Liver (tissue), 9 donors: ENCODE data around the gene THEM4. TPM values are rescaled to one million over a fixed set of nuclear protein-coding genes. Genes with fewer than 3 reads are reported as not detected.

Experiments
- DNase-seq: peaks from one replicate; pipeline ENCODE4 v3.0.0-alpha.2; 2017; ENCODE audit warnings: low spot score
- H3K27ac ChIP-seq, 2 donors: one replicate each; pipeline ENCODE4 v1.7.0; 2013; ENCODE audit warnings: inconsistent platforms in 2 of 2, low read length in 2 of 2, control low read depth in 1 of 2, low read depth in 1 of 2, mild to moderate bottlenecking in 1 of 2
- H3K27me3 ChIP-seq, 4 donors: one replicate each; pipeline versions ENCODE4 v1.6.1 to v1.7.0; 2013; ENCODE audit warnings: low read length in 3 of 4, inconsistent platforms in 1 of 4, mild to moderate bottlenecking in 1 of 4, moderate library complexity in 1 of 4; ENCODE audit not compliant: control insufficient read depth in 4 of 4, insufficient read depth in 4 of 4
- H3K36me3 ChIP-seq, 4 donors: one replicate each; pipeline versions ENCODE4 v1.6.1 to v1.7.0; 2013; ENCODE audit warnings: low read length in 3 of 4, mild to moderate bottlenecking in 3 of 4, low read depth in 1 of 4, moderate library complexity in 1 of 4; ENCODE audit not compliant: control insufficient read depth in 4 of 4, insufficient read depth in 3 of 4
- H3K4me1 ChIP-seq, 4 donors: one replicate each; pipeline versions ENCODE4 v1.6.1 to v1.7.0; 2013; ENCODE audit warnings: low read length in 3 of 4, mild to moderate bottlenecking in 3 of 4, moderate library complexity in 1 of 4; ENCODE audit not compliant: control insufficient read depth in 4 of 4, insufficient read depth in 4 of 4
- H3K4me3 ChIP-seq, 3 donors: one replicate each; pipeline versions ENCODE4 v1.6.1 to v1.7.0; 2013; ENCODE audit warnings: low read length in 3 of 3, control low read depth in 1 of 3, low read depth in 1 of 3, mild to moderate bottlenecking in 1 of 3
- H3K9ac ChIP-seq, 2 donors: one replicate each; pipeline ENCODE4 v1.7.0; 2013; ENCODE audit warnings: low read length in 2 of 2, mild to moderate bottlenecking in 2 of 2, moderate library complexity in 2 of 2, control low read depth in 1 of 2, low read depth in 1 of 2
- H3K9me3 ChIP-seq, 4 donors: one replicate each; pipeline versions ENCODE4 v1.6.1 to v1.7.0; 2013; ENCODE audit warnings: low read length in 3 of 4; ENCODE audit not compliant: control insufficient read depth in 4 of 4
- EGR1 ChIP-seq, 2 donors: IDR thresholded peaks; 2 replicates each; pipeline ENCODE4 v1.6.1; 2016 to 2018; ENCODE audit warnings: antibody characterized with exemption in 2 of 2, low read depth in 2 of 2
- FOXA1 ChIP-seq: IDR thresholded peaks from 2 replicates; pipeline ENCODE4 v1.6.1; 2016; ENCODE audit warnings: antibody characterized with exemption
- GABPA ChIP-seq, 2 donors: IDR thresholded peaks in 1 of 2; conservative IDR thresholded peaks in 1 of 2; 2 replicates each; pipeline ENCODE4 v1.6.1; 2016; ENCODE audit warnings: antibody characterized with exemption in 2 of 2, mild to moderate bottlenecking in 1 of 2, moderate library complexity in 1 of 2
- HNF4A ChIP-seq, 2 donors: conservative IDR thresholded peaks; 2 replicates each; pipeline ENCODE4 v1.6.1; 2016; ENCODE audit warnings: antibody characterized with exemption in 2 of 2, mild to moderate bottlenecking in 2 of 2
- HNF4G ChIP-seq: IDR thresholded peaks from 2 replicates; pipeline ENCODE4 v1.6.1; 2016; ENCODE audit warnings: antibody characterized with exemption
- JUND ChIP-seq, 2 donors: IDR thresholded peaks; 2 replicates each; pipeline ENCODE4 v1.6.1; 2016; ENCODE audit warnings: antibody characterized with exemption in 2 of 2
- NR2F2 ChIP-seq: IDR thresholded peaks from 2 replicates; pipeline ENCODE4 v1.6.1; 2016; ENCODE audit warnings: antibody characterized with exemption
- RAD21 ChIP-seq, 2 donors: IDR thresholded peaks; 2 replicates each; pipeline ENCODE4 v1.6.1; 2016; ENCODE audit warnings: antibody characterized with exemption in 2 of 2, mild to moderate bottlenecking in 2 of 2
- RXRA ChIP-seq, 2 donors: IDR thresholded peaks; 2 replicates each; pipeline ENCODE4 v1.6.1; 2017 to 2018; ENCODE audit warnings: antibody characterized with exemption in 2 of 2, mild to moderate bottlenecking in 1 of 2
- SP1 ChIP-seq: IDR thresholded peaks from 2 replicates; pipeline ENCODE4 v1.6.1; 2018; ENCODE audit warnings: antibody characterized with exemption, mild to moderate bottlenecking
- TAF1 ChIP-seq: conservative IDR thresholded peaks from 2 replicates; pipeline ENCODE4 v1.6.1; 2016; ENCODE audit warnings: antibody characterized with exemption, mild to moderate bottlenecking
- YY1 ChIP-seq: IDR thresholded peaks from 2 replicates; pipeline ENCODE4 v1.6.1; 2016; ENCODE audit warnings: antibody characterized with exemption, mild to moderate bottlenecking
- WGBS: extraction: QIAGEN DNeasy Blood & Tissue Kit; methylation state at CpG from one replicate; pipeline ENCODE4 v1.1.7; 2013; 5-methylcytosine and 5-hydroxymethylcytosine counted together
- polyA plus RNA-seq, 2 donors: library from polyadenylated mRNA; stranded (reverse) in 1 of 2; unstranded in 1 of 2; fragments of 200-250 nt in 1 of 2; fragments of >200 nt in 1 of 2; fragmentation: Nextera tagmentation in 1 of 2; extraction: Ambion mirVana in 1 of 2; gene quantifications; one replicate each; pipeline versions ENCODE4 v1.2.1 to v1.2.3, GENCODE V29; 2013 to 2015
- total RNA-seq, 2 donors: library from RNA; depleted of rRNA; stranded (reverse); fragments of >200 nt; gene quantifications; one replicate each; pipeline ENCODE4 v1.2.3, GENCODE V29; 2014
- TF ChIP-seq, protein P1 (sequence below): IDR thresholded peaks from 2 replicates; pipeline ENCODE4 v1.6.1; 2016; ENCODE audit warnings: antibody characterized with exemption
- TF ChIP-seq, protein P2 (sequence below): IDR thresholded peaks from 2 replicates; pipeline ENCODE4 v1.6.1; 2016; ENCODE audit warnings: antibody characterized with exemption, mild to moderate bottlenecking
- TF ChIP-seq, protein P3 (sequence below): IDR thresholded peaks from 2 replicates; pipeline ENCODE4 v1.6.1; 2016; ENCODE audit warnings: antibody characterized with exemption
- TF ChIP-seq, protein P4 (sequence below): fragments of 150-350 bp; IDR thresholded peaks from 2 replicates; pipeline ENCODE4 v1.5.1; 2017; ENCODE audit warnings: improper control_type of control experiment, low read depth, low read length; ENCODE audit not compliant: missing input control
- TF ChIP-seq, protein P5 (sequence below): IDR thresholded peaks from 2 replicates; pipeline ENCODE4 v1.6.1; 2016; ENCODE audit warnings: antibody characterized with exemption
- donor health status: healthy.
- donor health status: healthy.
- donor health status: healthy.
- donor health status: healthy.
- donor health status: healthy.

The THEM4 gene
- total and polyA plus RNA-seq, 4 donors = 6.1 to 16.2 (median 9.8) TPM

DNA sequence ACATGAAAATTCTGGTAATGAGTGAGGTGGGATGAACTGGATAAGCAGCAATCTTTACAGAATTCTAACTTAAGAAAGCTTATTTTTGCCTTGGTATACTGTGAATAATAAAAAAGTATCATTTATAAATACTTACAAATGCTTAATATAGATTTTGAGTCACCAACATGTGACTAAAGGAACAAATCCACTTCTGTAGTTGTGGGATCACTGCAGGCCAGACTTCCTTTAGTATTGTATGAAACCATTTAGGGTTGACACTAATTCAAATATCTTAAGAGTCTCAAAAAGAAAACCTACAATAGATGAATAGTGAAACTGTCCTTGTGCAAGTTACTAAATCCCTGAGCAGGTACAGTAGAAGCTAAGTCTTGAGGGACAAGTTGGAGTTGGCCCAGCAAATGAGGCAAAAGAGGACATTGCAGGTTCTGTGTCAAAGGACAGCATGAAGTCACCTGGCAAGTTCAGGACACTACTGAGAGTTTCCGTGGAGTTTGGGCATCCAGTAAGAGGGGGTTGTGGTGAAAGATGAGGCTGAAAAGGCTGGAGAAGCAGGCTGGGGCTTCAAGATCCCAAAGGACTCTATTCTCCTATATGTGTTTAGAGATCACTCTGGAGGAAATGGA is 5.9 kb upstream of the THEM4 start:
- DNase-seq = no peak
- Histone ChIP-seq H3K4me3 (no peak overlapping the region), H3K27ac (no peak overlapping the region), H3K9ac (no peak overlapping the region), H3K9me3 (no peaks in the 10 kb centered on the region), H3K36me3 (no peaks in the 10 kb centered on the region), H3K27me3 (no peaks in the 10 kb centered on the region), H3K4me1 (peaks cover 4% of the 10 kb centered on the region in 4 donors)
- 33% methylated on average over 1 of the region's 1 CpG for WGBS
- TF ChIP-seq, protein P1, sequence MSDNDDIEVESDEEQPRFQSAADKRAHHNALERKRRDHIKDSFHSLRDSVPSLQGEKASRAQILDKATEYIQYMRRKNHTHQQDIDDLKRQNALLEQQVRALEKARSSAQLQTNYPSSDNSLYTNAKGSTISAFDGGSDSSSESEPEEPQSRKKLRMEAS = no peak
- TF ChIP-seq TAF1 = no peak
- TF ChIP-seq, protein P2, sequence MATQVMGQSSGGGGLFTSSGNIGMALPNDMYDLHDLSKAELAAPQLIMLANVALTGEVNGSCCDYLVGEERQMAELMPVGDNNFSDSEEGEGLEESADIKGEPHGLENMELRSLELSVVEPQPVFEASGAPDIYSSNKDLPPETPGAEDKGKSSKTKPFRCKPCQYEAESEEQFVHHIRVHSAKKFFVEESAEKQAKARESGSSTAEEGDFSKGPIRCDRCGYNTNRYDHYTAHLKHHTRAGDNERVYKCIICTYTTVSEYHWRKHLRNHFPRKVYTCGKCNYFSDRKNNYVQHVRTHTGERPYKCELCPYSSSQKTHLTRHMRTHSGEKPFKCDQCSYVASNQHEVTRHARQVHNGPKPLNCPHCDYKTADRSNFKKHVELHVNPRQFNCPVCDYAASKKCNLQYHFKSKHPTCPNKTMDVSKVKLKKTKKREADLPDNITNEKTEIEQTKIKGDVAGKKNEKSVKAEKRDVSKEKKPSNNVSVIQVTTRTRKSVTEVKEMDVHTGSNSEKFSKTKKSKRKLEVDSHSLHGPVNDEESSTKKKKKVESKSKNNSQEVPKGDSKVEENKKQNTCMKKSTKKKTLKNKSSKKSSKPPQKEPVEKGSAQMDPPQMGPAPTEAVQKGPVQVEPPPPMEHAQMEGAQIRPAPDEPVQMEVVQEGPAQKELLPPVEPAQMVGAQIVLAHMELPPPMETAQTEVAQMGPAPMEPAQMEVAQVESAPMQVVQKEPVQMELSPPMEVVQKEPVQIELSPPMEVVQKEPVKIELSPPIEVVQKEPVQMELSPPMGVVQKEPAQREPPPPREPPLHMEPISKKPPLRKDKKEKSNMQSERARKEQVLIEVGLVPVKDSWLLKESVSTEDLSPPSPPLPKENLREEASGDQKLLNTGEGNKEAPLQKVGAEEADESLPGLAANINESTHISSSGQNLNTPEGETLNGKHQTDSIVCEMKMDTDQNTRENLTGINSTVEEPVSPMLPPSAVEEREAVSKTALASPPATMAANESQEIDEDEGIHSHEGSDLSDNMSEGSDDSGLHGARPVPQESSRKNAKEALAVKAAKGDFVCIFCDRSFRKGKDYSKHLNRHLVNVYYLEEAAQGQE = no peak
- no peak for TF ChIP-seq JUND (IDR thresholded peaks at IDR 0.05)
- TF ChIP-seq EGR1 (IDR thresholded peaks at IDR 0.05; ENCODE audit: low read depth in 2 of 2) = no peak
- TF ChIP-seq, protein P3, sequence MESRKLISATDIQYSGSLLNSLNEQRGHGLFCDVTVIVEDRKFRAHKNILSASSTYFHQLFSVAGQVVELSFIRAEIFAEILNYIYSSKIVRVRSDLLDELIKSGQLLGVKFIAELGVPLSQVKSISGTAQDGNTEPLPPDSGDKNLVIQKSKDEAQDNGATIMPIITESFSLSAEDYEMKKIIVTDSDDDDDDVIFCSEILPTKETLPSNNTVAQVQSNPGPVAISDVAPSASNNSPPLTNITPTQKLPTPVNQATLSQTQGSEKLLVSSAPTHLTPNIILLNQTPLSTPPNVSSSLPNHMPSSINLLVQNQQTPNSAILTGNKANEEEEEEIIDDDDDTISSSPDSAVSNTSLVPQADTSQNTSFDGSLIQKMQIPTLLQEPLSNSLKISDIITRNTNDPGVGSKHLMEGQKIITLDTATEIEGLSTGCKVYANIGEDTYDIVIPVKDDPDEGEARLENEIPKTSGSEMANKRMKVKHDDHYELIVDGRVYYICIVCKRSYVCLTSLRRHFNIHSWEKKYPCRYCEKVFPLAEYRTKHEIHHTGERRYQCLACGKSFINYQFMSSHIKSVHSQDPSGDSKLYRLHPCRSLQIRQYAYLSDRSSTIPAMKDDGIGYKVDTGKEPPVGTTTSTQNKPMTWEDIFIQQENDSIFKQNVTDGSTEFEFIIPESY = no peak
- TF ChIP-seq RXRA (IDR thresholded peaks at IDR 0.05) = no peak
- TF ChIP-seq NR2F2 = no peak
- TF ChIP-seq HNF4A (conservative IDR thresholded peaks at IDR 0.05) = no peak
- no peak for TF ChIP-seq YY1
- TF ChIP-seq, protein P4, sequence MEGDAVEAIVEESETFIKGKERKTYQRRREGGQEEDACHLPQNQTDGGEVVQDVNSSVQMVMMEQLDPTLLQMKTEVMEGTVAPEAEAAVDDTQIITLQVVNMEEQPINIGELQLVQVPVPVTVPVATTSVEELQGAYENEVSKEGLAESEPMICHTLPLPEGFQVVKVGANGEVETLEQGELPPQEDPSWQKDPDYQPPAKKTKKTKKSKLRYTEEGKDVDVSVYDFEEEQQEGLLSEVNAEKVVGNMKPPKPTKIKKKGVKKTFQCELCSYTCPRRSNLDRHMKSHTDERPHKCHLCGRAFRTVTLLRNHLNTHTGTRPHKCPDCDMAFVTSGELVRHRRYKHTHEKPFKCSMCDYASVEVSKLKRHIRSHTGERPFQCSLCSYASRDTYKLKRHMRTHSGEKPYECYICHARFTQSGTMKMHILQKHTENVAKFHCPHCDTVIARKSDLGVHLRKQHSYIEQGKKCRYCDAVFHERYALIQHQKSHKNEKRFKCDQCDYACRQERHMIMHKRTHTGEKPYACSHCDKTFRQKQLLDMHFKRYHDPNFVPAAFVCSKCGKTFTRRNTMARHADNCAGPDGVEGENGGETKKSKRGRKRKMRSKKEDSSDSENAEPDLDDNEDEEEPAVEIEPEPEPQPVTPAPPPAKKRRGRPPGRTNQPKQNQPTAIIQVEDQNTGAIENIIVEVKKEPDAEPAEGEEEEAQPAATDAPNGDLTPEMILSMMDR = no peak
- no peak for TF ChIP-seq RAD21 (IDR thresholded peaks at IDR 0.05)

DNA sequence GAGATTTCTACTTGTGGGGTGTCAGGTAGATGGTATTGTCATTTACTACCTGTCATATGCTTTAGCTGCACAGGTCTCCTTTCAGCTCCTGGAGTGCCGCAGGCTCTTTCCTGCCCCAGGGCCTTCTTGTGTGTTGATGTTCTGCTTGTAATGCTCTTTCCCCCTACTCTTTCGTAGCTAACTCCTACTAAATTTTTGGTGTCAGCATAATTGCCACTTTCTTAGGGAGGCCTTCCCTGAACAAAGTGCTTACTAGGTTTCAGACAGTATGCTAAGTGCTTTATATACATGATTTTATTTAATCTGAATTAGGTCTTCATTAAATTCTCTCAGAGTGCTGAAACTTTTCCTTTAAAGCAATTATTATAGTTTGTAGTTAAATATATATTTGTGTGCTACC is 4.8 kb upstream of the THEM4 start:
- Histone ChIP-seq H3K27ac (no peak overlapping the region), H3K4me3 (no peak overlapping the region), H3K36me3 (no peaks in the 10 kb centered on the region), H3K27me3 (no peaks in the 10 kb centered on the region), H3K9ac (no peak overlapping the region), H3K4me1 (peaks cover 4 to 9% (median 7%) of the 10 kb centered on the region in 4 donors), H3K9me3 (no peaks in the 10 kb centered on the region)
- WGBS = 91% methylated on average over 2 of the region's 2 CpGs
- no peak for DNase-seq
- TF ChIP-seq, protein P2 = no peak
- TF ChIP-seq, protein P4 = no peak
- TF ChIP-seq HNF4A (conservative IDR thresholded peaks at IDR 0.05) = no peak
- no peak for TF ChIP-seq HNF4G
- no peak for TF ChIP-seq SP1
- no peak for TF ChIP-seq GABPA (IDR thresholded peaks at IDR 0.05 in 1 of 2, conservative IDR thresholded peaks at IDR 0.05 in 1 of 2)
- TF ChIP-seq FOXA1 = no peak
- TF ChIP-seq, protein P5, sequence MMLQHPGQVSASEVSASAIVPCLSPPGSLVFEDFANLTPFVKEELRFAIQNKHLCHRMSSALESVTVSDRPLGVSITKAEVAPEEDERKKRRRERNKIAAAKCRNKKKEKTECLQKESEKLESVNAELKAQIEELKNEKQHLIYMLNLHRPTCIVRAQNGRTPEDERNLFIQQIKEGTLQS = no peak
- TF ChIP-seq TAF1 = no peak
- TF ChIP-seq JUND (IDR thresholded peaks at IDR 0.05) = no peak
